ENCODE measurements around the gene LILRA2. TPM values are rescaled to one million over a fixed set of nuclear protein-coding genes. Genes with fewer than 3 reads are reported as not detected.

Gene LILRA2
- total RNA-seq, result under 1 TPM in 1 of 2 experiments, not detected in 1; 0.14 TPM

- DNase-seq (no peak), ATAC-seq (peak; percentile 47)
- peaks cover 30% of the 10 kb centered on the region for H3K27me3 Mint-ChIP-seq
- H3K4me1 Mint-ChIP-seq, result peaks cover 11% of the 10 kb centered on the region
- H3K4me3 Mint-ChIP-seq, result no peak within 1 kb of the TSS
- H3K36me3 Mint-ChIP-seq, result no peaks in the 10 kb centered on the region
- no peaks in the 10 kb centered on the region for H3K9me3 Mint-ChIP-seq (ENCODE audit: low read depth)
- CTCF ChIA-PET, result no interaction called here
- no peak within 1 kb of the TSS for H3K27ac Mint-ChIP-seq
Observed at GRCh38 chr19:54573330-54573872, at the start of gene LILRA2. TSS of gene LILRA2 (plus strand) at chr19:54573790. CDS start at chr19:54573879, 89 bp downstream.

GRCh38 chr19:54525636-54526035 is 48.0 kb upstream of the LILRA2 start:
- CTCF ChIA-PET, result no interaction called here
- H3K27me3 Mint-ChIP-seq, result peaks cover 30% of the 10 kb centered on the region
- ATAC-seq (no peak), DNase-seq (no peak)
- peaks cover 43% of the 10 kb centered on the region for H3K4me1 Mint-ChIP-seq
- peaks cover 2% of the 10 kb centered on the region for H3K36me3 Mint-ChIP-seq
- H3K9me3 Mint-ChIP-seq (ENCODE audit: low read depth), result no peaks in the 10 kb centered on the region
- H3K4me3 Mint-ChIP-seq, result no peak overlapping the region
- no peak overlapping the region for H3K27ac Mint-ChIP-seq

- peaks cover 27% of the 10 kb centered on the region for H3K27me3 Mint-ChIP-seq
- no peak overlapping the region for H3K4me3 Mint-ChIP-seq
- no peaks in the 10 kb centered on the region for H3K9me3 Mint-ChIP-seq (ENCODE audit: low read depth)
- CTCF ChIA-PET, result no interaction called here
- DNase-seq (no peak), ATAC-seq (no peak)
- H3K36me3 Mint-ChIP-seq, result peaks cover 2% of the 10 kb centered on the region
- H3K27ac Mint-ChIP-seq, result no peak overlapping the region
- H3K4me1 Mint-ChIP-seq, result peaks cover 37% of the 10 kb centered on the region
Observed at GRCh38 chr19:54526972-54527371, 46.6 kb upstream of the LILRA2 start.

GRCh38 chr19:54530866-54531265 is 42.7 kb upstream of the LILRA2 start:
- H3K27ac Mint-ChIP-seq, result no peak overlapping the region
- CTCF ChIA-PET, result no interaction called here
- DNase-seq, result no peak
- H3K27me3 Mint-ChIP-seq, result peaks cover 42% of the 10 kb centered on the region
- H3K4me1 Mint-ChIP-seq, result peaks cover 43% of the 10 kb centered on the region
- H3K9me3 Mint-ChIP-seq (ENCODE audit: low read depth), result no peaks in the 10 kb centered on the region
- ATAC-seq, result no peak
- H3K36me3 Mint-ChIP-seq, result peaks cover 6% of the 10 kb centered on the region
- H3K4me3 Mint-ChIP-seq, result no peak overlapping the region

- H3K36me3 Mint-ChIP-seq, result peaks cover 6% of the 10 kb centered on the region
- H3K27ac Mint-ChIP-seq, result peak overlapping the region; percentile 81
- peak overlapping the region; percentile 61 for H3K4me3 Mint-ChIP-seq
Observed at GRCh38 chr19:54532528-54532927, 41.1 kb upstream of the LILRA2 start.

GRCh38 chr19:54533476-54533875 is 40.1 kb upstream of the LILRA2 start:
- H3K27me3 Mint-ChIP-seq, result peaks cover 39% of the 10 kb centered on the region
- DNase-seq, result no peak
- H3K36me3 Mint-ChIP-seq, result peaks cover 6% of the 10 kb centered on the region
- H3K9me3 Mint-ChIP-seq (ENCODE audit: low read depth), result no peaks in the 10 kb centered on the region
- CTCF ChIA-PET, result interaction anchor here (1.0 kb wide), 1 partner anchor 50 kb away, joined by 3 read pairs; no protein-coding TSS in a partner anchor
- H3K4me1 Mint-ChIP-seq, result peaks cover 46% of the 10 kb centered on the region
- peak overlapping the region; percentile 61 for H3K4me3 Mint-ChIP-seq
- H3K27ac Mint-ChIP-seq, result peak overlapping the region; percentile 81
- ATAC-seq, result no peak

More at GRCh38 chr19:54532528-54532927, 41.1 kb upstream of the LILRA2 start:
- H3K27me3 Mint-ChIP-seq, result peaks cover 46% of the 10 kb centered on the region
- peaks cover 46% of the 10 kb centered on the region for H3K4me1 Mint-ChIP-seq
- DNase-seq (peak; percentile 67), ATAC-seq (peak; percentile 90)
- CTCF ChIA-PET, result interaction anchor here (1.0 to 1.1 kb wide), 2 partner anchors 49 to 51 kb away, joined by 3 to 4 read pairs; no protein-coding TSS in a partner anchor
- no peaks in the 10 kb centered on the region for H3K9me3 Mint-ChIP-seq (ENCODE audit: low read depth)

- H3K9me3 Mint-ChIP-seq (ENCODE audit: low read depth), result no peaks in the 10 kb centered on the region
- H3K36me3 Mint-ChIP-seq, result peaks cover 9% of the 10 kb centered on the region
- peaks cover 34% of the 10 kb centered on the region for H3K27me3 Mint-ChIP-seq
- H3K4me1 Mint-ChIP-seq, result peaks cover 41% of the 10 kb centered on the region
- H3K27ac Mint-ChIP-seq, result no peak overlapping the region
- CTCF ChIA-PET, result no interaction called here
- H3K4me3 Mint-ChIP-seq, result peak overlapping the region; percentile 27
- no peak for DNase-seq
- no peak for ATAC-seq
Observed at GRCh38 chr19:54534156-54534555, 39.4 kb upstream of the LILRA2 start.

GRCh38 chr19:54535601-54536000 is 38.0 kb upstream of the LILRA2 start:
- H3K4me1 Mint-ChIP-seq, result peaks cover 41% of the 10 kb centered on the region
- no peak for ATAC-seq
- H3K27ac Mint-ChIP-seq, result no peak overlapping the region
- CTCF ChIA-PET, result no interaction called here
- no peaks in the 10 kb centered on the region for H3K9me3 Mint-ChIP-seq (ENCODE audit: low read depth)
- no peak overlapping the region for H3K4me3 Mint-ChIP-seq
- H3K36me3 Mint-ChIP-seq, result peaks cover 9% of the 10 kb centered on the region
- H3K27me3 Mint-ChIP-seq, result peaks cover 25% of the 10 kb centered on the region
- no peak for DNase-seq

- Mint-ChIP-seq H3K9me3 (ENCODE audit: low read depth) (no peaks in the 10 kb centered on the region), H3K27ac (no peak overlapping the region), H3K27me3 (peaks cover 20% of the 10 kb centered on the region), H3K4me3 (no peak overlapping the region), H3K4me1 (peaks cover 40% of the 10 kb centered on the region), H3K36me3 (peaks cover 9% of the 10 kb centered on the region)
- no peak for DNase-seq
- ATAC-seq, result no peak
- CTCF ChIA-PET, result no interaction called here
Observed at GRCh38 chr19:54536956-54537355, 36.6 kb upstream of the LILRA2 start.

GRCh38 chr19:54541712-54542111 is 31.9 kb upstream of the LILRA2 start:
- Mint-ChIP-seq H3K4me1 (peaks cover 18% of the 10 kb centered on the region), H3K4me3 (no peak overlapping the region), H3K27ac (no peak overlapping the region), H3K9me3 (ENCODE audit: low read depth) (no peaks in the 10 kb centered on the region), H3K36me3 (peaks cover 14% of the 10 kb centered on the region), H3K27me3 (peaks cover 5% of the 10 kb centered on the region)
- CTCF ChIA-PET, result no interaction called here
- ATAC-seq, result peak; percentile 36
- no peak for DNase-seq

GRCh38 chr19:54548806-54549205 is 24.8 kb upstream of the LILRA2 start:
- ATAC-seq, result no peak
- no peak for DNase-seq
- Mint-ChIP-seq H3K9me3 (ENCODE audit: low read depth) (peaks cover 5% of the 10 kb centered on the region), H3K4me3 (no peak overlapping the region), H3K4me1 (peaks cover 13% of the 10 kb centered on the region), H3K27me3 (peaks cover 7% of the 10 kb centered on the region), H3K27ac (no peak overlapping the region), H3K36me3 (peaks cover 4% of the 10 kb centered on the region)
- CTCF ChIA-PET, result no interaction called here

GRCh38 chr19:54549224-54549623 is 24.4 kb upstream of the LILRA2 start:
- no peak for ATAC-seq
- Mint-ChIP-seq H3K27me3 (peaks cover 7% of the 10 kb centered on the region), H3K36me3 (peaks cover 2% of the 10 kb centered on the region), H3K4me3 (no peak overlapping the region), H3K27ac (no peak overlapping the region), H3K4me1 (peaks cover 12% of the 10 kb centered on the region), H3K9me3 (ENCODE audit: low read depth) (peaks cover 5% of the 10 kb centered on the region)
- CTCF ChIA-PET, result no interaction called here
- no peak for DNase-seq

GRCh38 chr19:54551293-54551692 is 22.3 kb upstream of the LILRA2 start:
- Mint-ChIP-seq H3K36me3 (no peaks in the 10 kb centered on the region), H3K9me3 (ENCODE audit: low read depth) (peaks cover 5% of the 10 kb centered on the region), H3K27ac (no peak overlapping the region), H3K4me3 (no peak overlapping the region), H3K27me3 (peaks cover 2% of the 10 kb centered on the region), H3K4me1 (peaks cover 10% of the 10 kb centered on the region)
- CTCF ChIA-PET, result interaction anchor here (0.7 kb wide), 1 partner anchor 123 kb away, joined by 3 read pairs; no protein-coding TSS in a partner anchor
- ATAC-seq (no peak), DNase-seq (peak; percentile 47)

Measured in activated CD8-positive, alpha-beta memory T cell treated with anti-CD3 and anti-CD28 coated beads, Interleukin-2, amount 10 ng/mL, durations not matched to agents 7 days and 5 days (primary cell).